Fibroblast of lung (primary cell): ENCODE data around the gene OR56A4. TPM values are rescaled to one million over a fixed set of nuclear protein-coding genes. Genes with fewer than 3 reads are reported as not detected.
A peak's percentile ranks its signal among the peaks of the same experiment; 100 is the strongest.

ENCODE experiments used
- DNase-seq, 2 donors: peaks; one replicate each; pipeline versions ENCODE4 v3.0.0 to v3.0.0-alpha.2; 2010; ENCODE audit warnings: low read depth in 2 of 2
- H2AFZ ChIP-seq: 2 replicates; pipeline ENCODE4 v1.5.1; 2012; ENCODE audit warnings: low read length, control low read depth, inconsistent platforms
- H3K27ac ChIP-seq: 2 replicates; pipeline ENCODE4 v1.5.1; 2011; ENCODE audit warnings: low read length, control low read depth; ENCODE audit not compliant: insufficient read depth
- H3K27me3 ChIP-seq: 2 replicates; pipeline ENCODE4 v1.5.1; 2011; ENCODE audit warnings: mild to moderate bottlenecking, low read length; ENCODE audit not compliant: control insufficient read depth, insufficient read depth
- H3K36me3 ChIP-seq: 2 replicates; pipeline ENCODE4 v1.5.1; 2011; ENCODE audit warnings: low read length; ENCODE audit not compliant: control insufficient read depth, insufficient read depth
- H3K4me1 ChIP-seq: 2 replicates; pipeline ENCODE4 v1.5.1; 2011; ENCODE audit warnings: low read length; ENCODE audit not compliant: control insufficient read depth, insufficient read depth; ENCODE audit errors: extremely low read depth
- H3K4me2 ChIP-seq: 2 replicates; pipeline ENCODE4 v1.5.1; 2011; ENCODE audit warnings: low read length, control low read depth; ENCODE audit not compliant: insufficient read depth; ENCODE audit errors: extremely low read depth
- H3K4me3 ChIP-seq, 4 experiments: fragments of 200-600 bp in 1 of 4; sonication (generic) in 1 of 4; replicated peaks in 1 of 4; 2 replicates each; pipeline ENCODE4 v1.5.1; 2011 to 2016; ENCODE audit warnings: low read length in 4 of 4, low read depth in 3 of 4, mild to moderate bottlenecking in 3 of 4, control low read depth in 2 of 4, inconsistent platforms in 1 of 4, mixed read lengths in 1 of 4; ENCODE audit not compliant: insufficient read depth in 1 of 4; ENCODE audit errors: control extremely low read depth in 1 of 4
- H3K79me2 ChIP-seq: 2 replicates; pipeline ENCODE4 v1.5.1; 2012; ENCODE audit warnings: mild to moderate bottlenecking, low read length, inconsistent platforms; ENCODE audit not compliant: control insufficient read depth, insufficient read depth
- H3K9ac ChIP-seq: 2 replicates; pipeline ENCODE4 v1.5.1; 2011; ENCODE audit warnings: mild to moderate bottlenecking, low read length, control low read depth; ENCODE audit not compliant: insufficient read depth
- H3K9me3 ChIP-seq: 2 replicates; pipeline ENCODE4 v1.5.1; 2012; ENCODE audit warnings: low read depth, low read length; ENCODE audit not compliant: control insufficient read depth, insufficient read depth
- H4K20me1 ChIP-seq: 2 replicates; pipeline ENCODE4 v1.5.1; 2011; ENCODE audit warnings: low read length; ENCODE audit not compliant: control insufficient read depth, insufficient read depth; ENCODE audit errors: extremely low read depth
- EZH2 ChIP-seq: IDR thresholded peaks from 2 replicates; pipeline ENCODE4 v1.5.1; 2012; ENCODE audit warnings: low read length, control low read depth, mild to moderate bottlenecking; ENCODE audit errors: missing control alignments
- polyA plus RNA-seq, 2 donors: library from polyadenylated mRNA; depleted of rRNA in 1 of 2; stranded (reverse) in 1 of 2; unstranded in 1 of 2; fragments of >200 nt; gene quantifications; 2 replicates each; pipeline ENCODE4 v1.2.1, GENCODE V29; 2011 to 2012; ENCODE audit warnings: missing spikeins in 1 of 2
- total RNA-seq: library from RNA; depleted of rRNA; stranded (reverse); fragments of >200 nt; gene quantifications from 2 replicates; pipeline ENCODE4 v1.2.1, GENCODE V29; 2014
- TF ChIP-seq, protein P1 (sequence below), 2 donors: IDR thresholded peaks in 1 of 2; conservative IDR thresholded peaks in 1 of 2; 1 replicate in 1 of 2; 2 replicates in 1 of 2; pipeline ENCODE4 v1.5.1; 2011 to 2012; ENCODE audit warnings: low read length in 2 of 2, control low read depth in 1 of 2, inconsistent platforms in 1 of 2, low read depth in 1 of 2, mild to moderate bottlenecking in 1 of 2

The OR56A4 gene
- total and polyA plus RNA-seq, 2 donors (not counting 1 experiment from before 2014, with no cell fraction given) = not detected

- Histone ChIP-seq H2AFZ (no peak overlapping the region), H3K9ac (no peak overlapping the region), H3K27ac (no peak overlapping the region), H3K9me3 (no peaks in the 10 kb centered on the region), H3K27me3 (no peaks in the 10 kb centered on the region), H3K4me1 (no peaks in the 10 kb centered on the region), H4K20me1 (no peaks in the 10 kb centered on the region), H3K4me2 (no peak overlapping the region), H3K79me2 (no peaks in the 10 kb centered on the region), H3K4me3 (no peak overlapping the region), H3K36me3 (no peaks in the 10 kb centered on the region)
- no peak for DNase-seq
- TF ChIP-seq, protein P1, sequence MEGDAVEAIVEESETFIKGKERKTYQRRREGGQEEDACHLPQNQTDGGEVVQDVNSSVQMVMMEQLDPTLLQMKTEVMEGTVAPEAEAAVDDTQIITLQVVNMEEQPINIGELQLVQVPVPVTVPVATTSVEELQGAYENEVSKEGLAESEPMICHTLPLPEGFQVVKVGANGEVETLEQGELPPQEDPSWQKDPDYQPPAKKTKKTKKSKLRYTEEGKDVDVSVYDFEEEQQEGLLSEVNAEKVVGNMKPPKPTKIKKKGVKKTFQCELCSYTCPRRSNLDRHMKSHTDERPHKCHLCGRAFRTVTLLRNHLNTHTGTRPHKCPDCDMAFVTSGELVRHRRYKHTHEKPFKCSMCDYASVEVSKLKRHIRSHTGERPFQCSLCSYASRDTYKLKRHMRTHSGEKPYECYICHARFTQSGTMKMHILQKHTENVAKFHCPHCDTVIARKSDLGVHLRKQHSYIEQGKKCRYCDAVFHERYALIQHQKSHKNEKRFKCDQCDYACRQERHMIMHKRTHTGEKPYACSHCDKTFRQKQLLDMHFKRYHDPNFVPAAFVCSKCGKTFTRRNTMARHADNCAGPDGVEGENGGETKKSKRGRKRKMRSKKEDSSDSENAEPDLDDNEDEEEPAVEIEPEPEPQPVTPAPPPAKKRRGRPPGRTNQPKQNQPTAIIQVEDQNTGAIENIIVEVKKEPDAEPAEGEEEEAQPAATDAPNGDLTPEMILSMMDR (conservative IDR thresholded peaks at IDR 0.05 in 1 of 2, IDR thresholded peaks at IDR 0.05 in 1 of 2; ENCODE audit: low read depth in 1 of 2, low read length in 2 of 2) = no peak
- no peak for TF ChIP-seq EZH2
Observed at GRCh38 chr11:6025056-6025455, 18.3 kb upstream of the OR56A4 start.

DNA sequence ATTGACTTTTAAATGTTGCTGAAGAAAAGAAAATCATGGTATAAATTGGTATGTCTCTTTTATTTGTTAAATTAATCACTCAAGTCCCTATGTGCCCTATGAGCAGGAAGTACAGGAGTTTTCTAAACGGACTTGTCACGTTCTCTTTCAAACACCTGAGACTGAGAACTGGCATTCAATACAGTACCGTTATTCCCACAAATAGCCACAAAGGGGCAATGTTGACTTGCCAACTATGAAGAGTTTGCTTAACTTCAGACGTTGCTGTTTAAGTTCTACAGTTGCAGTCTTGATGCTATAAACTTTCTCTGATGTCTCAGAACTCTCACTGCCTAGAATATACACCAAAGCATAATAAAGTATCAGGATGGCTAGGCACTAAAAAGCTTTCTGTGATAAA, 16.2 kb upstream of the OR56A4 start:
- TF ChIP-seq EZH2 = no peak
- TF ChIP-seq, protein P1 (conservative IDR thresholded peaks at IDR 0.05 in 1 of 2, IDR thresholded peaks at IDR 0.05 in 1 of 2; ENCODE audit: low read depth in 1 of 2, low read length in 2 of 2) = peak; percentile 43 to 46
- Histone ChIP-seq H3K9ac (no peak overlapping the region), H3K4me3 (no peak overlapping the region), H3K36me3 (no peaks in the 10 kb centered on the region), H3K4me2 (no peak overlapping the region), H3K27me3 (no peaks in the 10 kb centered on the region), H3K4me1 (no peaks in the 10 kb centered on the region), H3K9me3 (no peaks in the 10 kb centered on the region), H3K27ac (no peak overlapping the region), H4K20me1 (no peaks in the 10 kb centered on the region), H3K79me2 (no peaks in the 10 kb centered on the region), H2AFZ (no peak overlapping the region)
- peak; percentile 20 to 40 for DNase-seq

GRCh38 chr11:6013042-6013441, 6.3 kb upstream of the OR56A4 start:
- H3K9ac ChIP-seq = no peak overlapping the region
- H3K4me2 ChIP-seq = no peak overlapping the region
- no peak overlapping the region for H3K27ac ChIP-seq
- no peak for DNase-seq
- no peaks in the 10 kb centered on the region for H3K9me3 ChIP-seq
- no peaks in the 10 kb centered on the region for H3K27me3 ChIP-seq
- H2AFZ ChIP-seq = no peak overlapping the region
- H3K4me1 ChIP-seq = no peaks in the 10 kb centered on the region
- no peaks in the 10 kb centered on the region for H3K79me2 ChIP-seq
- H4K20me1 ChIP-seq = no peaks in the 10 kb centered on the region
- TF ChIP-seq EZH2 = no peak
- TF ChIP-seq, protein P1 (conservative IDR thresholded peaks at IDR 0.05 in 1 of 2, IDR thresholded peaks at IDR 0.05 in 1 of 2; ENCODE audit: low read depth in 1 of 2, low read length in 2 of 2) = no peak
- no peak overlapping the region for H3K4me3 ChIP-seq
- H3K36me3 ChIP-seq = no peaks in the 10 kb centered on the region
